Islet precursor cell (in vitro differentiated cells): ENCODE data around the gene RORC.
"Not testable (repeated sequence)": the region's sequence is repeated elsewhere in the genome, so short reads cannot be mapped to it uniquely, and the experiment has no call there.

Experiments used
- DNase-seq: peaks from one replicate; pipeline ENCODE4 v3.0.0-alpha.2; 2018

RORC gene

DNA sequence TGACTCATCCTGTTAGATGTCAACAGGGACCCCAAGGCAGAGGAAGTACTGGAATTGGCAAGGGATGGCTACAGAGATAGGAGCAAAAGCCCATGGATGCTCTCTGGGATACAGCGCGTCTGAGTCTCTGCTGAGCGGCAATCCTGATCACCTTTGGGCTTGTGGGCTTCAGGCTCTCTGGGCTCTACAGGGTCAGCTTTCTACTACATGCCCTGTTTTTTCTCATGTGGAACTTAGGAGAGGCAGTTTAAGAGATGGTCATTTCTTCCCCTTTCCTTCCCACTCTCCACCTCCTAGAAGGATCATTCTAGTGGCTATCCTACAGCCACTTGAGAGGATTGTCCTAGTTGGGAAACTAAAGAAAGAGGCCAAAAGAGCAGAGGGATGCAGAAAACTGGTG, 27.7 kb downstream of the RORC start:
- no peak for DNase-seq

DNA sequence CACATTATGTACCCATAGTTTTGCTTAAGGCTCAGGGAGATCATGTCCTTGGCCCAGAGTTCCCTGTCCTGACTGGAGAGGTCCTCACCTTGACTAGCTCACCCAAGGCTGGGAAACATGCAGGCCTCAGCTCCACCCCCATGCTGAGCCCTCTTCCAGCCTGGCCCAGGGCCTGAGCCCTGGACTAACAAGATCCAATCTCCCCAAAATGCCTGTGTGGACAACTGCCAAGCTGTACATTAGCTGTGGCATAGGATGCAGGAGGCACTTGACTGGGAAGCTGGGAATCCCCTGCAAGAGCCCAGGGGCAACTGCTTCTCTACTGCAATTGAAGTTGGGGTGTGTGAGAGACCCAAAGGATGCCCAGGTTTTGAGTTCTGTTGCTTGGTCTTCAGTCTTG, 28.4 kb downstream of the RORC start:
- DNase-seq: no peak

DNA sequence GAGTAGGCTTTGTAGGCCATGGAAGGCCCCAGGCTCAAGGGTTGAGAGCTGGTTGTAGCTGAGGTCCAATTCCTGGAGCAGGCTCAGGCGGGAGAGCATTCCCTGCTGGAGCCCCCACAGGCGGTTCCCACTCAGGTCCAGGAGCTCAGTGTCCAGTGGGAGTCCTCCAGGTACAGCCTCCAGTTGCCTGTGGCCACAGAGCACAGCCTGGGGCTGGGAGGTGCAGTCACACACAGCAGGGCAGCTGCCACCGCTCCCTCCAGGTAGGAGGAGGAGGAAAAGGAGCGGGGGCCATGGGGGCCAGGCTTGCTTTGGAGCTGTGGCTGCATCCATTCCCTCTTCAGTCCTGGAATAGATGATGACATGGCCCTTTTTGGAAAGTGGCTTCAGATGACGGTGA, 29.2 kb downstream of the RORC start:
- DNase-seq: no peak

GRCh38 chr1:151801846-151802245, 29.8 kb downstream of the RORC start:
- no peak for DNase-seq

DNA sequence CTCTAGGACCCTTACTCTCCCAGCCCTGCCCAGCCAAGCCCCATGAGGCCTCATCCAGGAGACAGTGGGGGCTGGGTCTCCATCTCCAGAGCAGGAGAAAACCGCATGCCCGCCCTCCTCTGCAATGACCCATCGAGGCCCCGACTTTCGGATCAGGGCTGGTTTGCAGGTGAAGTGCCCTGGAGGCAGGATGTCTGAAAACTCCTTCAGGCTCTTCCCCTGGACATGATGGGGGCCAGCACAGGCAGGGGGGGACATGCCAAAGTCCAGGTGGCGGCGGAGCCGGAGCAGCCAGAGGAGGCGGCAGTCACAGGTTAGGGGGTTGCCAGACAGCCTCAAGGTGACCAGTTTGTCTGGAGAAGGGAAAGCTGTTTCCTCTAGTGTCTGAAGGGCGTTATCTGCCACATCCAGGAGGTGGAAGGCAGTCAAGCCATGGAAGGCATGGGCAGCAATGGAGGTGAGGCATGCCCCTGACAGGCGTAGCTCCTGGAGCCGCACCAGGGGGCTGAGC, 30.2 kb downstream of the RORC start:
- DNase-seq: no peak

DNA sequence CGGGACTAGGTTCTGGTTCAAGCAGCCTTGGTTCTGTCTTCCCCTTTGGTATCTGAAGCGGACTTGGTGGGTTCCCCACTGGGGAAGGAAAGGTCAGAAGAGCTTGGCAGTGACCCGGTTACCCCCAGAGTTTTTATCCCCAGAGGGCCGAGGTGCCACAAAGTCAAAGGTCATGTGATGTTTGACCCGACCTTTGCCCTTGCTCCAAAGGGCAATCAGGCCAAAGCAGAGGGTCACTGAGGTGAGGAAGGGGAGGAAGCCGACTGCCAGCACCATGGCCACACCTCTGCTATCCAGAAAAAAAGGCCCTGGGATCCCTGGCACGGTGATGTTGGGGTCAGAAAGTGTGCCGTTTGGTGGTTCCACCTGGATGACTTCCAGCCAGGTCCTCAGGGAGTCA, 30.8 kb downstream of the RORC start:
- DNase-seq: no peak

GRCh38 chr1:151799179-151800022, 32.2 kb downstream of the RORC start:
- no peak for DNase-seq

GRCh38 chr1:151798571-151798970, 33.0 kb downstream of the RORC start:
- no peak for DNase-seq

GRCh38 chr1:151790940-151791651, 40.5 kb downstream of the RORC start:
- peak; percentile 71 for DNase-seq

GRCh38 chr1:151790071-151790939, 41.3 kb downstream of the RORC start, which contains the start of gene TDRKH:
Gene TDRKH (minus strand): TSS chr1:151790500. CDS start chr1:151783022, 7,478 bp downstream.
- DNase-seq: peak; percentile 100

DNA sequence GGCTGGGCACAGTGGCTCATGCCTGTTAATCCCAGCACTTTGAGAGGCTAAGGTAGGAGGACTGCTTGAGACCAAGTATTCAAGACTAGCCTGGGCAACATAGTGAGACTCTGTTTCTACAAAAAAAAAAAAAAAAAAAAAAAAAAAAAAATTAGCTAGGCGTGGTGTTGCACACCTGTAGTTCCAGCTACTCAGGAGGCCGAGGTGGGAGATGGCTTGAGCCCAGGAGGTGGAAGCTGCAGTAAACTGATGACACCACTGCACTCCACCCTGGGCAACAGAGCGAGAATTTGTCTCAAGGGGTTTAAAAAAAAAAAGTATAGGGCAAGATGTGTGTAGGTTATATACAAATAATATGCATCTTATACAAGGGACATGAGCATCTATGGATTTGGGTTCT, 43.9 kb downstream of the RORC start:
- DNase-seq: no peak

GRCh38 chr1:151783796-151784195, 47.8 kb downstream of the RORC start:
- DNase-seq: no peak

- no peak for DNase-seq
Observed at GRCh38 chr1:151782741-151783140, 48.9 kb downstream of the RORC start.

DNA sequence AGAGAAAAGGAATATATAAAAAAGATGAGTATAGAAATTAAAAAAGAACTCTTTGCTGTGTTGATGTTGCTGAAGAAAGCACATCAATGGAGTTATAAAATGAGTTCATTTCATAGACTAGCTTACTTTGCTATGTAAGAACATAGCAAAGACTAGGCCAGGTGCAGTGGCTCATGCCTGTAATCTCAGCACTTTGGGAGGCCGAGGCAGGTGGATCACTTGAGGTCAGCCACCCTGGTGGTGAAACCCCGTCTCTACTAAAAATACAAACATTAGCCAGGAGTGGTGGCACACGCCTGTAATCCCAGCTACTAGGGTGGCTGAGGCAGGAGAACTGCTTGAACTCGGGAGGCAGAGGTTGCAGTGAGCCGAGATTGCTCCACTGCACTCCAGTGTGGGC, 49.6 kb downstream of the RORC start:
- DNase-seq: not testable (repeated sequence)

GRCh38 chr1:151780736-151781135, 50.9 kb downstream of the RORC start:
- DNase-seq: not testable (repeated sequence)

DNA sequence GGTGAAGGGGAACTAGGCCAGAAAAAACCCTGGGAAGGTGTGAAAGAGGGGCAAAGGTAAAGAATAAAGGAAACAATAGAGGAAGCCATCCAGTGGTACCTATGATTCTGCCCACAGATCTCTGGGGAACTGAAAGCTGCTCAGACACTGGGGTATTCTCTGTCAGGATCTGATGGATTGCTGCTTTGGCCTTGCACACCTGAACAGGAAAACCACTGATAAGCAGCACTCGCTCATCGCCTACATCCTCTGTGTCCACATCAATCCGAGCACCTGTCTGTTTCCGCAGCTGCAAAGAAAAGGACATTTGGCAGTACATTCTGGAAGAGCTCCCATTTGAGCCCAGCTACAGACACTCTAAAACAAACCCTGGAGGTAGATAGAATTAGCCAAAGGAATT, 51.8 kb downstream of the RORC start:
- DNase-seq: no peak

- DNase-seq: no peak
Observed at GRCh38 chr1:151777317-151777716, 54.3 kb downstream of the RORC start.

DNA sequence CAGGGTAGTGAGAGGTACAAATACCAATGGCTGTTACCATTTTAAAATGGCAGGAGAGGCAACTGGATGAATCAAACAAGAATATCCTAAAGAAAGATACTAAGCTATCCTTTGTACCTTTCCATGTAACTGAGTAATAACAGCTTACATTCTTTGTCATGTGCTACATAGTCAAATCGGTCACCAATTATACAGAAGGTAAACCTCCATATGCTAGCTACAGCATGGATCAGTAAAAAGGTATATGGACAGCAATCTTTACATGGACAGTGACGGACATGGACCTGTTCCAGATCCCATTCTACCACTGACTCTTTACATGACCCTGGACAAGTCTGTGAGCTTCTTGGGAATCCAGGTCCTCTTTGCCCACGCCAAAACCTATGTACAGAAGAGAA, 54.9 kb downstream of the RORC start:
- no peak for DNase-seq

- no peak for DNase-seq
Observed at GRCh38 chr1:151775894-151776664, 55.5 kb downstream of the RORC start.

DNA sequence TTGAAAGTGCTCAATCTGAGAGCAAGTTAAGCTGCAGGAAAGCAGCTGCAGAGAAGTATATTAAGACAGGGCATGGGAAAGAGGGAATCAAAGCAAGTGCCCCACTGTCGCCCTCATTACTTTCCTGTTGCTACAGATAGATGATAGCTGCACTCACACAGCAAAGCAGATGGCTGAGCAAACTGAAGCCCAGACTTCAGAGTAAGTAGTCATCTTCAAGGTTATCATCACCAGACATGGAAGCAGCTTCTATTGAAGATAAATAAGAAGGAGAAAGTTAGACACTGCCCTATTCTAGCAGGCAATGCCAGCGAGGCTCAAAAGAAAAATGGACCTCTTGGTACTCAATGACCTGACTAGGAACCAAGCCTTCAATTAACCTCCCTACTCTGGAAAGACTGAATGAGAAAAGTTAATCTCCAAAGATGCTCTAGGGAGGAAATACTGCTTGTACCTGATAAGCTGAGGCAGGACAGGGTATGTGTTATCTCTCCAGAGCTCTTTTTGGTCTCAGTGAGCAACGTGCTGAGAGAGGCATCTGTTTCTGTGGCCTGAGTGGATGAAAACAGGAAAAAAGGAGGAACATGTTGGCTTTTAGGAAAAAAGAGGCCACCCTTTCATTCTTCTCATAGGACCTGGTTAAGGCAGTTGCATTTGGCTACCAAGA, 57.2 kb downstream of the RORC start:
- DNase-seq: no peak

- peak; percentile 80 for DNase-seq
Observed at GRCh38 chr1:151773702-151774101, 57.9 kb downstream of the RORC start.

- not testable (repeated sequence) for DNase-seq
Observed at GRCh38 chr1:151769270-151769669, 62.3 kb downstream of the RORC start.
